HG02798 (cell line): ENCODE measurements around the gene SPINT3.

Source experiments
- ATAC-seq: cut with Tn5 transposase; IDR thresholded peaks from one replicate; pipeline ENCODE4 v1.9.1; 2021; ENCODE audit warnings: mild to moderate bottlenecking; ENCODE audit not compliant: unreplicated experiment, poor library complexity

Gene SPINT3, protein sequence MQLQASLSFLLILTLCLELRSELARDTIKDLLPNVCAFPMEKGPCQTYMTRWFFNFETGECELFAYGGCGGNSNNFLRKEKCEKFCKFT

DNA sequence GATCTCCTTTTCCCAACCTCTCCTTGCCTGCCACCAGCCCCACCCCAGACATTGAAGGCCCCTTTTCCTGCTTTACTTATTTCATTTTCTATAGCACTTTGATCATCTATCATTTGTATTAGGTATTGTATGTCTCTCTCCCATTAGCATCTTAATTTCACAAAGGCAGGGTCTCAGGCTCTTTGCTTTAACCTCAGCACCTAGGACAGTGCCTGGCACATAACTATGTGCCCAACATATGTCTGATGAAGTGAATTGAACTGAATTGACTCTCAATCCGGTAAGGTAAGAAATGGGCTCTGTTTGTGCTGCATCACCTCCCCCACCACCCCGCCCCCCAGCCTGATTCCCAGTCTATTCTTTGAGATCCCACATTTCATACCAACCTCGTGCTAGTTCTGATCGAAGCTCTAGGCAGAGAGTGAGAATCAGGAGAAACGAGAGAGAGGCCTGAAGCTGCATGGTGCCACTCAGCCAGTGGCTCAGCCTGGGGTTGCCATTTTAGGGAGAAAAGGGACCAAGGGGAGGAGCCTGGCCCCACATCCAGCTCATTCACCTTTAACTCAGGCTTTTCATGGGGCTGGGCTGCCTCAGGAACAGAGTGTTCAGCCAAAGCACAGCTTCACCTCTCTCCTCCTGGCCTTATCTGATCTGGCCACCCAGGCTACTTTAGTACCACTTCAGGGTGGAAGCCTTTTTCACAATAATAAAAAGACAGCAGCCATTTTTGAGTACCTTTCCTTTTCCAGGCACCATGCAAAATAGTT is at the start of gene SPINT3:
TSS of gene SPINT3 (minus strand) at position 476 of the 767 bp plus-strand sequence. CDS start at position 462, 14 bp downstream.
- no peak for ATAC-seq

DNA sequence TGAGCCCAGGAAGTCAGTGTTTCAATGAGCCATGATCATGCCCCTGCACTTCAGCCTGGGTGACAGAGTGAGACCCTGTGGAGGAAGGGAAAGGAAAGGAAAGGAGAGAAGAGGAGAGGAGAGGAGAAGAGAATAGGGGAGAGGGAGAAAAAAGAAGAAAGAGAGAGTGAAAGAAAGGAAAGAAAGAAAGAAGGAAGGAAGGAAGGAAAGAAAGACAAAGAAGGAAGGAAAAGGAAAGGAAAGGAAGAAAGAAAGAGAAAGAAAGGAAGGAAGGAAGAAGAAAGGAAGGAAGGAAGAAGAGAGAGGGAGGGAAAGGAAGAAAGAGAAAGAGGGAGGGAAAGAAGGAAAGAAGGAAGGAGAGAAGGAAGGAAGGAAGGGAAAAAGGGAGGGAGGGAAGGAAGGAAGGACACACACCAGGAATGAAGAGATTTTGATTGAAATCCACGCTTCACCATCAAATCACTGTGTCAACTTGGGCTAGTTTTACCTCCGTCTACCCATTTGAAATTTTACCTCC is 49.4 kb upstream of the SPINT3 start:
- no peak for ATAC-seq

DNA sequence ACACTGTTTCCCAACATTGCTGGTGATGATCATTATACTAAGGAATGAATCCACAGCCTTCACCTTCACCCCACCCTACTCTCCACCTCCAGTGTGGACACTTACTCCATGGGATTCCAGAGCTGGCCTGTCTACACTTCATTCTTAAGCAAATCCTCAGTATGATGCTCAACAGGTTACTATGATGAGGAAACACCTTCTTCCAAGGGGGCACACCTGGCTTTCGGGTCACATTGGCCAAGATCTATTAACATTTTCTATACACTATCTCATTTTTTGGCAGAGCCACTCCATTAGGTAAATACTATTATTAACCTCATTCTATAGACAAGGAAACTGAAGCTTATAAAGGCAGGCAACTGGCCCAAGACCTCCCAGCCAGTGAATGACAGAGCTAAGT is 39.8 kb upstream of the SPINT3 start:
- ATAC-seq = no peak

DNA sequence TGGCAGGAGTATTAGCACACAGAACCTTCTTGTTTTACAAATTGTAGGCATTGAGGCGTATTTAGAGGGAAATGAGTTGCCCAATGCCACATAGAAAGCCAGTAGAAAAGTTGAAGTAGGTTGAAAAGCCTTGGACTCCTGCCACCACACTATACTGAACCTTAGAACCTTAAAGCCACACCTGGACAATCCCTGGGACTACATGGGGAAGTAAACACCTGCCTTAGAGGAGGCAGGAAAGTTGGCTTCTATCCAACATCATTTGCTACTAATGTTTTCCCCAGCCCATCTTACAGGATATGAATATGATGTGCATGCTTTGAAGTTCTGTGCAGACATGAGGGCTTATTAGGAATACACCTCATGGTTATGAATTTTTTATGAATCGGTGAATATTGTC is 37.0 kb upstream of the SPINT3 start:
- ATAC-seq = no peak

DNA sequence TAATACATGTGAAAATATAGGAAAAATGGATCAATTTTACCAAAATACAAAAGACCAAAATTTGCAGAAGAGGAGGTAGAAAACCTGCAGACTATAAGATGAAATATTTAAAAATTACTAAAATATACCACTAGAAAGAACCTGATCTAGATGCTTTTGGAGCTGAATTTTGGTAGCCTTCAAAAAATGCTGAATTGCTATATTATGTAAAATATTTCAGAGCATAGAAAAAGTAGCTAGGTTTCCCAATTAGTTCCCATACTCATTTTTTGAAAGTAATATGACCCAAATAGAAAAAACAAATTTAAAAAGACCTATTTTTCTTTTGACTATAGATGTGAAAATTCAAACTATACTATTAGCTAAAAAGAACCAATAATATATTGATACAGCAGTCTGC is 35.3 kb upstream of the SPINT3 start:
- no peak for ATAC-seq

DNA sequence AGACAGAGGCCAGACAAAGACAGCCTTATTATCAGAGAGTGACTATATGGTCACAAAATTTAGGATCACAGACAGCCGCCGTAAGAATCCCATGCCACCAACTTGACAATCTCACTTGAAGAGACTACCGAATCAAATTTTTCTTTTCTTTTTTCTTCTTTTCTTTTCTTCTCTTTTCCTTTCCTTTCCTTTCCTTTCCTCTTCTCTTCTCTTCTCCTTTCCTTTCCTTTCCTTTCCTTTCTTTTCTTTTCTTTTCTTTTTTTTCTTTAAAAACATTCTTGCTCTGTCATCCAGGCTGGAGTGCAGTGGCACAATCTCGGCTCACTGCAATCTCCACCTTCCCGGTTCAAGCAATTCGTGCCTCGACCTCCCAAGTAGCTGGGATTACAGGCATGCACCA is 33.0 kb upstream of the SPINT3 start:
- ATAC-seq = no peak

DNA sequence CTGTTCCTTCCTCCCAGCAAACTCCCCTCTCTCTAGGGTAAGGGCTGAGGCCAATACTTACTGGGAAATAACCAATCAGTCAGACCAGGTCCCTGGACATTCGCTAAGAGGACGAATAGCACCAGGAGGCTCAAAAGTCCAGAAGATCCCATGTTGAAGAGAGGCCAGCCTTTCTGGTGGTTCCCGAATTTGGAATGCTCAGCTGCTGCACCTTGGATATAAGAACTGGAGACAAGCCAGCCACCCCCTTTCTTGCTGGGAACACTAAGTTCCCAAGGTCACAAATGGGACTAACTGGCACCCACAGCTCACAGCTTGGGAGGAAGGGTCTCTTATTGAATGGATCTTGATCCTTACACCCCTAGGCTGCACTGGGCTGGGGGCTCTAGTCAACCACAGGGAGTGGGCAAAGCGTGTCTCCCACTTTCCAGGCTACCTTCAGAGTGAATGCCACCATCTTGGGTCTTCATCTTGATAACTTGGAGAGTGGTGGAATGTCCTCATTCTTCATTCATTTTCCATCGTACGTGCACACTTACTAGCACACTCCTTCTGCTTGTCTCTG is 31.9 kb upstream of the SPINT3 start, which contains the start of gene EPPIN:
TSS of gene EPPIN (minus strand) at position 196 of the 565 bp plus-strand sequence. CDS start at position 152, 44 bp downstream.
- ATAC-seq = no peak

DNA sequence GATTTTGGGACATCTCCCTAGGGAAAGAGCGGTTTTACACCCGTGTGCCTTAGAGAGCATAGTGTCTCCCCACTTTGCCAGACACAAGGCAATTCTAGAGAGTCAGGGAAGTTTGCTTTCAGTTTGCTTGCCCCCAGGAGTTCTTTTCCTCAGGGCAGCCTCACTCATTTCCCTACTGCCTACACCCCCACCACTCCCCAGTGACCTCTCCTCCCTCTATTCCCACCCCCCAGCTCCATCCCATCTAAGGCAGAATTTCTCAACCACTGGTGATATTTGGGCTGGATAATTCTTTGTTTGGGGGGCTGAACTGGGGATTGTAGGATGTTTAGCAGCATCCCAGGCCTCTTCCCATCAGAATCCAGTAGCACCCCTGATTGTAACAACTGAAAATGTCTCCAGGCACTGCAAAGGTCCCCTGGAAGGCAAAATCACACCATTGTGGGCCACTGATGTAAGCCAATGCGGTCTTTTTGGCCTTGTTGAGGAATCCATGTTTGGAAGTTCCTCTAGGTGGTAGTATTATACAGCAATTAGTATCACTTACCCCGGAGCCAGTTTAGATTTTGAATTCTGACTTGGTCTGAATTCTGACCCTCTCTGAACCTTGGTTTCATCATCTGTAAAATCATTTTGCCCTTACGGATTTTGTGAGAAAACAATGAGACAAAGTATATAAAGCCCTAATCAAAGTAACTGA is 30.5 kb upstream of the SPINT3 start:
- ATAC-seq = no peak

DNA sequence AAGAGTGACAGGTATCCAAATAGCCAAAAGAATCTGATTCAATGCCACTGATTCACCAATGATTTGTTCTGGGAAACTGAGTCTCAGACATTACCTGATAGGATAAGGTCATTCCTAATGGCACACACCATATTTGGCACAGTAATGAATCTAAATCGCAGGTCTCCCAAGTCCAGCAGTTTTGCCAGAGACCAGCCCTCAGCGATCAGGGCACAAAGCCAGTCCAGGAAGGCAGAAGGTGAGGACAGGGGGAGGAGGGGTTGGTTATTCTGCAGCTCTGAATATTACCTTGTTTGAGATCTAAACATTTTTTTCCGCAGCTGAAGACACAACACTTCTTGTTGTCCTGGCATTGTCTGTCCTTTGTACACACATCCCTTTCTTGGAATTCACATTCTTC is 29.9 kb upstream of the SPINT3 start:
- no peak for ATAC-seq

DNA sequence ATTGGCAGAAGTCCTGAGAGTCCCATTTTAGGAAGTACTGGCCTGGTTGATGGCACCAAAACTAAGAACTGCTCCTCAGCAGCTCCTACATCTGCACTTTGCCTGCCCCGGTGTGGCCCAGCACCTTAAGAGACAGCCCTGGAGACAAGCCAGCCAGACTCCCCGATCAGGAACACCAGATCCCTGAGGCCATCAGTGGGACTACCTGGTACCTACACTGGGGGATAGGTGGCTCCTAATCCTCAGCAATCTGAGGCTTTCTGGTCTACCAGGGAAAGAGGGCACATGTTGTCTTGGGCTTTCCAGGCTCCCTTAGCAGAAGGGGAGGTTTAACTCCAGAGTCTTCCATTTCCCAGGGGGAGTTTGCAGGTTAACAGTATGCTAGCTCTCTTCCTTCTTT is 24.0 kb upstream of the SPINT3 start, which contains the start of gene WFDC6:
TSS of gene WFDC6 (minus strand) at position 101 of the 400 bp plus-strand sequence. CDS start at position 26, 75 bp downstream.
- ATAC-seq = no peak

DNA sequence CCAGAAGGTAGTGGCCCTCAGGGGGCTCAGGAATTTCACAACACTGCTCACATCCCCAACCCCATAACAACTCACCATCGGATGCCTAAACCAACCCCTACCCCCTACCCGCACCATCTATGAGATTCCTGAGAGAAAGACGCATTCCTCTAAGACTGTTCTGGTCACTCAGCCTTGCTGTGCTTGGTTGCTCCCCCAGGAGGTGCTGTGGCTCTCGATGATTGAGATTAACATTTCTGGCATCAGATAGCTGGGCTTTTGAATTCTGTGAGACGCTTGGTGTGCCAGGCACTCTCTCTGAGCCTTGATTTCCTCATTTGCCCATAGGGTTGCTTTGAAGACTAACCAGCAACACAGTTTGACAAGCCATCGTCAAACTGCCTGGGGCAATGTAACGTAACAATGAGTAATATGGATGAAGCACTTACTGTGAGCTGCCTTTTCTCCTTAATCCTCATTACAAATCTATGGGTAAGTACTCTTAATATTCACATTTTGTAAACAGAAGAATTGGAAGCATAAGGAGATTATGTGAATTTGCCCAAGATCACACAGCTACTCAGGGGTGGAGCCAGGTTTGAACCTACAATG is 22.9 kb upstream of the SPINT3 start:
- ATAC-seq = no peak

DNA sequence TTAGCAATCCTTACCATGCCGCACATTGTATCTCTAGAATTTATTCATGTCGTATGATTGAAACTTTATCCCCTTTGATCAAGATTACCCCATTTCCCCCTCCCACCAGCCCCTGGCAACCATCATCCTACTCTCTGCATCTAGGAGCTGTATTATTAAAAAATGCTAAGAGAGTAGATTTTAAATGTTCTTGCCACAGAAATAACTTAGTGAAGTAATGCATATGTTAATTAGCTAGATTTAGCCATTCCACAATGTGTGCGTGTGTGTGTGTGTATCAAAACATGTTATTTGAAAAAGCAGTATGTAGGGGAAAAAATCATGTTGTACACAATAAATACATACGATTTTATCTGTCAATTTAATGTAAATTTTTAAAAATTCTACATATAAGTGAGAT is 11.9 kb upstream of the SPINT3 start:
- no peak for ATAC-seq

DNA sequence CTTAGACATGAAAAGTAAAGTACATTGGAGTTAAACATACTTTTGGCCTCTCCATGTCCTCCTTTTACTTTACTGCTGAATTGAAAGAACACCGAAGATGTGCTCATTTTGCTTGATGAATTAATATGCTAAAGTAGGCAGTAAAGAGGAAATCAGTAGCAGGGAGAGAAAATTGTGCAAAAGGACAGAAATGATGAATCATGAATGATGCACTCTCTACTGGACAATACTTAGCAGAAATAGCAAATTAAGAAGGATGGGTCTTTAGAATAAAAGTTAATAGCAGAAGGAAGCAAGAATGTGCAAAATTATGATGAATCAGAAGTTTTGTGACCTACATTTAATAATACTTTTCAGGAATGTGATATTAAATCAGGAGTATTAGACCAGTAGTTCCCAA is 8.4 kb upstream of the SPINT3 start:
- ATAC-seq = no peak

DNA sequence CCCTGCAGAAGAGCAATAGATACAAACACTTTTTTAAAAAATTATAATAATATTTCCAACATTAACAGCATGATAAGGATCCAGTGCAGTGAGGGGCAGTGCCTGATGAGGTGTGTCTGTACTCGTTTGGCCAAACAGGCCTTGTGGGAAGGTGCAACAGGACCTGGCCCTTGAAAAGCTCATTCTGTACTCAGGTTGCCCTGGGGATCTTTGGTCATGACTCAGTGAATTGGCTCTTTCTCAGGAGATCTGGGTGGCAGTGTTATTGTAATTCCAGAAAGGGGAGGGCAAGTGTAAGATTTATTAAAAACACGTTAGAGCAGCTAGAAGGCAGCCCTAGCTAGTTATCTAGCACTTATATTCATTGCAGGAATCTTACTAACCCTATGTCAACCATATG is 2.9 kb upstream of the SPINT3 start:
- ATAC-seq = no peak

DNA sequence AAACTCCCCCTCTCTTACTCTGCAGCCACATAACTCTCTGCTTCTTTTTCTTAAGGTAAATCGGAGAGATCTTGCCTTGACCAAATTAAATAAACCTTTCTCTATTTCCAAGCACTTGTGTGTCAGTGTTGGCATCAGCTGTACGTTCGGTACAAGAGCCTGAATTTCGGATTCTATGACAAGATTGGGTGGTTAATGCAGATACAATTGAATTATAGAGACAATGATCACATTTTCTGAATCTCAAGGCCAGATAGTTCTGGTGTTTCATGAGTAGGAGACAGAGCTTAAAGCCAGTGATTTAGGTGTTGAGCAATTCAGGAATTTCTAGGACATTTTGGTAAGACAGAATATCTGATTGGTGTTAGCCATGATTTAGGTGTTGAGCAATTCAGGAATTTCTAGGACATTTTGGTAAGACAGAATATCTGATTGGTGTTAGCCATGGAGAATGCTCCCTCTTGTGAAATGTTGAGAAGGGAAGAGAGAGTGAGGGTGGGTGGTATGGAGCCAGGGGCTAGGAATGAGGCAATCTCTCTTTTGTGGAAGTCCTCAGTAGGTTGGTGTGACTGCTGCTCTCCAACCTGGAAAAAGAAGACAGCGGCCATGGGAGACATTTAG is 5.1 kb downstream of the SPINT3 start:
- ATAC-seq = no peak

DNA sequence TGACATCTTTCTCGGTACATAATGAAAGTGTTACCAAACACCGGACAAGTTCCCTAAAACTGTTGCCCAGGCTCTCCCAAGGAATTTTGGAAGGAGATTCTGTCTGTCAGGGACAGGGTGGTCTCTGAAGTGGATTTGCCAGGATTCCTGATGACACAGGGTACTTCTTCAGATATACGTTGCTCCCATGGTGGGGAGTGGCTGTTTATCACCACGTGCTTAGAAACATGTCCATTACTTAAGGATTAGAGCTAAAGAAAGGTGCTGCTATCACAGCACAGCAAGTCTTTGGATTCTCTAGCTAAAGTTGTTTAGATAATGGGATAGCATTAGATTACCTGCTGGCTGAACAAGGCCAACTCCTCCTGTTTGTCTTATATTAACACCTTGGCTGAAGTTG is 6.3 kb downstream of the SPINT3 start:
- ATAC-seq = no peak

DNA sequence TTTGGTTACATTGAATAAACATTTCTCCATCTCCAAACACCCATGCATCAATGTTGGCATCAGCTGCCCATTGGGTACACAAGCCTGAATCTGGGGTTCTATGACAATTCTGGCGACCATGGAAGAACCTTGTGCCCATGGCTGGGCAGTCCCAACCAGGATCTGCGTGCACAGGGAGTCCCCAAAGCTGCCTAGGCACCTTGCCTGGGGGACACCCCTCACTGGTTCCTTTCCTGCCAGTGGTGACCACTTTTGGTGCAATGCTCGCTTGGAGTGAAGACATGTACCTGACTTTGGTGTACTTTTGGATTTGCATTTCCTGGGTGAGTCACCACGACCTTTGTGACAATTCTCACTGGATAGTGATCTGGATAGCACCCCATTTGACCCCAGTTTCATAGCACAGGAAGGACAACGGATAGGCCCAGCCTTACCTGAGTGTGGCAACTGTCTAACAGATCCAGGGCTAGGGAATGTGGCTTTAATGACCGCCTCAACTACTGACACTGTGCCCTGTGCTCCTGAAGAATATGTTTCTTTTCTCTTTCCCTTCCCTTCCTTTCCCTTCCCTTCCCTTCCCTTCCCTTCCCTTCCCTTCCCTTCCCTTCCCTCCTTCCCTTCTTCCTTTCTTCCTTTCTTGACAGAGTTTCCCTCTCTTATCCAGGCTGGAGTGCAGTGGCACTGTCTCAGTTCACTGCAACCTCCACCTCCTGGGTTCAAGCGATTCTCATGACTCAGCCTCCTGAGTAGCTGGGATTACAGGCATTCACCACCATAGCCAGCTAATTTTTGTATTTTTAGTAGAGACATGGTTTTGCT is 7.1 kb downstream of the SPINT3 start:
- ATAC-seq = no peak

DNA sequence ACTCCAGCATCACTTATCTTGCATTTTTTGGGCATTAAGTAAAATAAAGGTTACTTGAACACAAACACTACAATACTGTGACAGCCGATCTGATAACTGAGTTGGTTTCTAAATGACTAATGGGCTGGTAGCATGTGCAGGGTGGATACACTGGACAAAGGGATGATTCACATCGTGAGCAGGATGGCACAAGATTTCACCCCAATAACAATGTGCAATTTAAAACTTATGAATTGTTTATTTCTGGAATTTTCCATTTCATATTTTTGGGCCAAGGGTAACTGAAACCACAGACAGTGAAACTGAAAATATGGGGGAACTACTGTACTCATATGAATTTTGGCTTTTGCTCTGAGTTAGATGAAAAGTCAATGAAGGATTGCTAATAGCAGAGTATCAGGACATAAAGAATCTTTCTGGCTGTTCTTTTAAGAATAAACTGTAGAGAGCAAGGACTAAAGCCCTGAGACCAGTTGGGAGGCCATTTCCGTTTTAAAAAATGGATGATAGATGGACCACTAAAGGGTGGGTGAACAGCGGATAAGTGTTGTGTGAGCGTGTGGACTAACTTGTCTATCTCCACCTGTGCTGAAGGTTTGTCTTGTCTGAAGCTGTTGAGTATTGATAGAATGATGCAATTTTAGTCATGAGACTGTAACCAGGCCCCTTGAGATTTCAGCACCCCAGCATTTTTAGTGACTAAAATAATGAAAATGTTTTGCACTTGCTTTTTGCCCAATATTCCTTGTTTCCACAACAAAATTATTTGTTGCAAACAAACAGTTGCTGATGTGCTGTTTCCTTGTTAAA is 8.2 kb downstream of the SPINT3 start:
- no peak for ATAC-seq
